Activated CD4-positive, alpha-beta T cell treated with anti-CD3 and anti-CD28 coated beads, Interleukin-2, amount 50 U/mL, for 16 hours (primary cell): ENCODE results near the gene SH3D19.

ENCODE experiments used
- DNase-seq: peaks from one replicate; pipeline ENCODE4 v3.0.0-alpha.2; 2020

Gene SH3D19, protein sequence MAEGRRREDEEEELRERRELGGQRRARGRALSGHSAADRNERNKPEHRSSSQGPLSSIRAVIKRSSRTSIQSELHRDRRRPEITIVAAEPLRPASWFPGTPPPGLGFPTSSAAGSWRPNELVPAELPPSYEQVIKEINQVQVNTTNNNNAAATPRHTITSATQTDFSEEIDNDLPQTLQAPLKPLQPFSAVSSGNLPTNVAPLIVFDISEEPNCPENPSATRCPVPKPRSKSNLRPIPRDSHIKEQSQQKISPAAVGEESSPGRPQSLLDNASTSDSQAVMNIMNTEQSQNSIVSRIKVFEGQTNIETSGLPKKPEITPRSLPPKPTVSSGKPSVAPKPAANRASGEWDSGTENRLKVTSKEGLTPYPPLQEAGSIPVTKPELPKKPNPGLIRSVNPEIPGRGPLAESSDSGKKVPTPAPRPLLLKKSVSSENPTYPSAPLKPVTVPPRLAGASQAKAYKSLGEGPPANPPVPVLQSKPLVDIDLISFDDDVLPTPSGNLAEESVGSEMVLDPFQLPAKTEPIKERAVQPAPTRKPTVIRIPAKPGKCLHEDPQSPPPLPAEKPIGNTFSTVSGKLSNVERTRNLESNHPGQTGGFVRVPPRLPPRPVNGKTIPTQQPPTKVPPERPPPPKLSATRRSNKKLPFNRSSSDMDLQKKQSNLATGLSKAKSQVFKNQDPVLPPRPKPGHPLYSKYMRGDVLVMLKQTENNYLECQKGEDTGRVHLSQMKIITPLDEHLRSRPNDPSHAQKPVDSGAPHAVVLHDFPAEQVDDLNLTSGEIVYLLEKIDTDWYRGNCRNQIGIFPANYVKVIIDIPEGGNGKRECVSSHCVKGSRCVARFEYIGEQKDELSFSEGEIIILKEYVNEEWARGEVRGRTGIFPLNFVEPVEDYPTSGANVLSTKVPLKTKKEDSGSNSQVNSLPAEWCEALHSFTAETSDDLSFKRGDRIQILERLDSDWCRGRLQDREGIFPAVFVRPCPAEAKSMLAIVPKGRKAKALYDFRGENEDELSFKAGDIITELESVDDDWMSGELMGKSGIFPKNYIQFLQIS

DNA sequence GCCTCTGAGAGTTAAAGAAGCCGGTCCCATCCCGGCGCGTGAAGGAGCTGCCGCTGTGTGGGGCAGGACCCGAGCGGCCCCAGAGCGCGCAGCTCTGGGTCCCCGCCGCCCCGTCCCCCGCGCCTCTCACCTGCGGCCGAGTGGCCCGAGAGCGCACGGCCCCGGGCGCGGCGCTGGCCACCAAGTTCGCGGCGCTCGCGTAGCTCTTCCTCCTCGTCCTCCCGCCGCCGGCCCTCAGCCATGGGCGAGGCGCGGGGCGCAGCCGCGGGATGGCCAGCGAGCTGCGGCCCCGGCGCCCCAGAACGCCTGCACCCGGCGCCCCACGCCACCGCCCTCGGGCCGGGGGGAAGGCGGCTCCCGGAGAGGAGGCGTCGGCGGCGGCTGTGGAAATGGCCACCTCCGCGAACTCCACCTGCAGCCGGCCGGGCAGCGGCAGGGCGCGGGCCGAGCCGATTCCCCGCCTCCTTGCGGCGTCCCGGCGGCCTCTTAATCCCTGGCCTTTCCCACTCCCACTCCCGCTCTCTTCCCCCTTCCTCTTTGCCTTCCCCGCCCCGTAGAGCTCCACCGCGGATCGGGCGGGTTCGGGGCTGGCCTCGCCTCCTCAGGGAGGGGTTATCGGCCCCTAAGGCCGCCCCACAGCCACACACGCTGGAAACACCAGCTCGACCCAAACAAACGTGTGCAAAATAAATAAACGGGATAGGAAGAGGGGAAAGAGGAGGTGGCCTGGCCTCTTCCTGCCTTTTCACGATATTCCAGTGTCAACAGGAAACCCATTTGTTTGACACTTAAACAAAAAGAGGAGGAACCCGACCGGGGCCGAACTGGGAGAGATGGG lies at the start of gene SH3D19:
Gene SH3D19 (minus strand): TSS at position 495 of the 838 bp plus-strand sequence. CDS start 253 bp downstream, at position 242.
- no peak for DNase-seq

DNA sequence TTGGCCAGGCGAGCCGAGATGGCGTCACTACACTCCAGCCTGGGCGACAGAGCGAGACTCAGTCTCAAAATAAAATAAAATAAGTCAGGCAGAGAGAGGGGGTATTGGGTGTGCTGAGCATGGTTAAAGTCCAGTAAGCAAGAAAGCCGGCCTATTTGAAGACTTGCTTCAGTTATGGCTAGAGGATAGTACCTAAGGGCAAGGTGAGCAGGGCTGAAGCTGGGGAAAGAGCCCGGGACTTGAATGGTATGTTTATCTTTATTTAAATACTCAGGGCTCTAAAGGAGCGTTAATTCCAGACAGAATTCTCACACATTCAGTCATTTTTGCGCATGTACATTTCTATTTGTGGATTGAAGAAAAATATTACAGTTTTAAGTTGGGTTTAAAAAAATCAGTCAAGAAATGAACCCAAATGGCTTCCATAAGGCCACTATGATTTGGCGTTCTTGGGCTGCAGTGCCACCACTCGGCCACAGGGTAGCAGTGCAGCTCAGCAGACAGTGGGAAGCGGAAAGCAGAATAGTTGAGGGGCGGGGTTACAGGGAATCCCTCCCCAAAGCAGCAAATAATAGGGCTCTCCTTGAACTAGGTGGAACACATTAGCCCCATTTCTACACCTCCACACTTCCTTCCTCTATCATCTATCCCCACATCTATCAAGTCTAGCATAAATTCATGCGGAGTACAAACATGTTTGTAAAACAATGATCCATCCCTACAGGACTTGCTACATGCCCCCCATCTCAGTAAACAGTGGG lies 37.2 kb upstream of the SH3D19 start:
- DNase-seq, result peak; percentile 82

DNA sequence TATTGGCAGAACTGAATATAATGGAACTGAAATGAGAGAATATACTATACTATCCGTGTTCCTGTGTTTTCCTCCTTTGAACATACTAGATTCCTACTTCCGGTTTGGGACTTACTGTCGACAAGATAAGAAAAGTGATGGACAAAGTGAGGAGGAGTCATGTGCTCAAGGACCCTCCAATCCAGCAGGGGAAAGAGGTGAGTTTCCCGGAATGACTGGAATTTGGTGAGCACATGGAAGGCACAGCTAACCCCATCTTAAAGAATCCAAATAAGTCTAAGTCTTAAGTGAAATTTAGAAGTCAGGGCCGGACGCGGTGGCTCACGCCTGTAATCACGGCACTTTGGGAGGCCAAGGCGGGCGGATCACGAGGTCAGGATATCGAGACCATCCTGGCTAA lies 36.6 kb upstream of the SH3D19 start:
- no peak for DNase-seq

GRCh38 chr4:151361126-151361525 lies 35.7 kb upstream of the SH3D19 start:
- DNase-seq, result no peak

DNA sequence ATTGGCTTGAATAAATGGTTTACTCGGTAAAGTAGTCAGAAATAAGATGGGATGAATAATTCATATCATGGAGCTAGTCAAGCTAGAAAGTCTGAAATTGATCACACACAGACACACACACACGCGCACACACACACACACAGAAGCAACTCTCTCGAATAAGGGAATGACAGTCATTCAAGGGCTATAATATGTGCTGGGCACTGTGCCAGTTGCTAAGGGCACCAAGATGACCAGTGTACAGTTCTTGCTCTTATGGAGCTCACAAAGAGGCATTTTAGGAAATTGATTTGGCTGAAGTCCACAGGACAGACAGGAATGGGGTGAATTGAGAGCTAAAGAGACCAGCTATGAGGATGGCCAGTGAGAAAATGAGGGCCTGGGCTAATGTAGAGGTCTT lies 34.2 kb upstream of the SH3D19 start:
- no peak for DNase-seq

- DNase-seq, result no peak
Measured at GRCh38 chr4:151358266-151358665, 32.9 kb upstream of the SH3D19 start.

DNA sequence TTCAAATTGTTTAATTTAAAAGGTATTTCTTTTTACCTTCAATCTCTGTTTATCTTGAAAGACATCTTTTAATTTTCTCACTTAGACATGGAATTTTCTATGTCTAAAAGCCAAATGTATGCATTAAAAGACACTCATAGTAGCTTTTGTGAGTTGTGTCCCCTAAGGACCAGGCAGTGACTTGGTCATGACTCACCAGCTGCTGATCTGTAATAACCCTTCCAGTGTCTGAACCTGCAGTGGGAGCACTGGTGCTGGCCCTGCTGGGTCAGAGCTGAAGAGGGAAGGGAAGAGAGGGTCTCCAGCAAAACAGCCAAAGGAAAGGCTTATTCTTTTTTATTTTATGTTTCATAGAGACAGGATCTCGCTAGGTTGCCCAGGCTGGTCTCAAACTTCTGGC lies 31.1 kb upstream of the SH3D19 start:
- no peak for DNase-seq

- no peak for DNase-seq
Measured at GRCh38 chr4:151355155-151355554, 29.8 kb upstream of the SH3D19 start.

DNA sequence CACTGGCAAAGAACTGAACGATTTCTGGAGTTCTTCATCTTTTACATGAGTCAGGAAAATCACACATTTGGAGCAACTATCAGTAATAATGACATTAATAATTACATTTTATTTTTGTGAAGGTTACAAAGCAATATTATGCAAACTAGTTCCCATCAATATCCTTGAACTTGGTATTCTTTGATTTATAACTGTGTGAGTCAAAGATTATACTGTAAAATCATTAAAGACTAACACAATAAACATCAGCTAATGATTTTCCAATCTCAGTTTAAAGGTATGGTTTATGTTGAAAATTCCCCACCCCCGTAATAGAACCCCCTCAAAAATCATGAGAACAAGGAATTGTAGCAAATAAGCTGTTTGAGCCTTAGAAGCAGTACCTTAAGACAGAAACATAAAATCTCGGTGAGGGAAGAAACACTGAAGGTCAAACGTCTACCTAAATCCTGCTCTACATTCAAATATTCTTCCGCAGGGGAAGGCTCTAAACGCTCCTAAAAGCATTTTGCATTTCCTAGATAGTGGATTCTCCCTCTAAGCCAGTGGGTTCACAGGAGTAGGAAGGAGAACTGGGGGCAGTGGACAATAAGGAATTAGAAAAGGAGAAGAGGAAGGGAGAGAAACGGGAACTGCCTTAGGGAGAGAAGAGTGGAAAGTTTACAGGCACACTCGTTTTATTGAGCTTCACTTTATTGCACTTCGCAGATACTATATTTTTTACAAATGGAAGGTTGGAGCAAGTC lies 22.3 kb upstream of the SH3D19 start:
- DNase-seq, result no peak

DNA sequence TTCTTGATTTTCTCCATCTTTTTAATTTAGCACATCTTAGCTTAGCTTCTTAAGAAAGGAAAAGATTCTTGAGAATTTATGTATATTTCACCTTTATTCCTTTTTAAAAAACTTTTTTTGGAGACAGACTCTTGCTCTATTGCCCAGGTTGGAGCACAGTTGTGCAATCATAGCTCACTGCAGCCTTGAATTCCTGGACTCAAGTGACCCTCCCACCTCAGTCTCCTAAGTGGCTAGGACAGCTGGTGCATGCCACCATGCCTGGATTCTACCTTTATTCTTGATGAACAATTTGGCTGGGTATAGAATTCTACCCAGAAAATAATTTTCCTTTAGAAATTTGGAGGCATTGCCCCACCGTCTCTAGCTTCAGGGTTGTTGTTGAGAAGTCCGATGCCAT lies 19.5 kb upstream of the SH3D19 start:
- no peak for DNase-seq

GRCh38 chr4:151340751-151341385 lies 15.5 kb upstream of the SH3D19 start:
- no peak for DNase-seq

DNA sequence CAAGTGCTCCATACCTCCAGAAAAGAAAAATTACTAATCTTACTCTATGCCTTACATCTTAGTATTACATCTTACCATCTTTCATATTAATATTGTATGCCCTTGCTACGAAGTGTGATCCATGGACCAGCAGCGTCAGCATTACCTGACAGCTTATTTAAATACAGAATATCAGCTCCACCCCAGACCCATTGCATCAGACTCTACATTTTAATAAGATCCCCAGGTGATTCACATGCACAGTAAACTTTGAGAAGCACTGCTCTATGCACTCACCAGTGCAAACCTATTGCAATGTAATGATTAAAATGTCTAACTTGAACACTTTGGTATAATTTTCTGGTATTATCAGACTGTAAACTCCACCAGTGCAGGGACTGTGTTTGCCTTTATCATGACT lies 14.1 kb upstream of the SH3D19 start:
- no peak for DNase-seq

GRCh38 chr4:151331276-151332042 lies 6.1 kb upstream of the SH3D19 start:
- DNase-seq, result no peak

DNA sequence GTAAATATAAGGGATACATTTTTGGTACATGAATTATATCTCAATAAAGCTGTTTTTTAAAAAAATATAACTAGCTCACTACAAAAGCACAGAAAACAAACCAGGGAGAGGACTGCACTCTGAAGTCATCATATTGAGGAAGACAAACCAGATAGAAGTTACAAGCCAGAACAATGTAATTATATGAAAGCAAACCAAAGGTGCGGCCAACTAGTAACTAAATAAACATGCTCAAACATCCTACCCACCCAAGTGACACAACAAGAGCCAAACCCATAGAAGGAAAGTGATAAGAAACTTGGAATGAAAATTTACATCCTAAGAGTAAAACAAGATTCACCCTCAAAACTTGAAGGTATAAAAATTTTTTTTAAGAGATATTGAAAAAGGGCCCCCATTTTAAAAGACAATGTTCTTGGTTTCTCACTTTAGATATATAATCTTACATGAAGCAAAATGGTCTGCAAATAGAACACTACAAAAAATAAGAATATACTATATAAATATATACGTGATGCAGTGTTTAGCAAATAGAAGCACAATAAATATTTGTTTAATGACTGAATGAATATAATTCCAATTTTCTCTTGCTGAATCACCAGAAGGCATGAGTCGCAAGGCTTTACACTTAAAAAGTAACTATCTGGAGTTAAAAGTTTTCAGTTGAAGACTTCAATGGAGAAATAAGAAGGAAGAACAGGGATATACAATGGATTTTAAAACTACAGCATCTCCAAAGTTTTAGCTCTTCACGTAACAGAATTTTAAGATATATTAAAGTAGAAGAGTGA lies 4.0 kb upstream of the SH3D19 start:
- no peak for DNase-seq

GRCh38 chr4:151325949-151326246 lies 493 bp upstream of the SH3D19 start:
- no peak for DNase-seq

GRCh38 chr4:151324752-151325110 lies 674 bp downstream of the SH3D19 start:
- DNase-seq, result peak; percentile 33

- DNase-seq, result no peak
Measured at GRCh38 chr4:151324124-151324751, 1.2 kb downstream of the SH3D19 start.

DNA sequence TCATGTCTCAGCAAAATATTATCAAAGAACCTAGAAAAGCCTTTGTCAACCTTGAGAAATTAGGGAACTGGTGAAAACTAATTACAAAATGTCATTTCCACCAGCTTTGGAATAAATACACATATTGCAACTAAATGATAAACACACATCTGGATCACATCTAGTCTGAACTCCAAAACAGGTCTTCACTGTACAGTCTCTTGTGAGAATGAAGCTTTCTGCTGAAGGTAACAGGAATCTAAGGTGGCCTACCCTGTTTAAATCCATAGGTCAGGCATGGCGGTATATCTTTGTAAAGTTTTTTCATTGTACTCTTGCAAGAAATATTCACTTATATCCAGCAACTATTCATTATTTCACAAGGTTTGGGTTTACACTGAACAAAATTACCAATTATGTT lies 1.7 kb downstream of the SH3D19 start:
- no peak for DNase-seq

- no peak for DNase-seq
Measured at GRCh38 chr4:151322570-151322969, 2.8 kb downstream of the SH3D19 start.
